Vagina (tissue), 2 donors: ENCODE measurements around the gene XPA.

Experiments used
- CTCF ChIP-seq, 3 experiments: fragments of 450-650 bp in 2 of 3; fragments of 200-600 bp in 1 of 3; sonication (generic) in 1 of 3; IDR thresholded peaks; one replicate each; pipeline ENCODE4 v1.5.1; 2017 to 2019; ENCODE audit warnings: antibody characterized with exemption in 3 of 3, mild to moderate bottlenecking in 2 of 3, moderate library complexity in 2 of 3
- POLR2A ChIP-seq, 2 donors: fragments of 450-650 bp; IDR thresholded peaks; one replicate each; pipeline ENCODE4 v1.6.1; 2017; ENCODE audit warnings: antibody characterized with exemption in 2 of 2, mild to moderate bottlenecking in 2 of 2, moderate library complexity in 2 of 2
- POLR2AphosphoS5 ChIP-seq, 2 donors: sonication (generic); formaldehyde crosslinking; IDR thresholded peaks; one replicate each; pipeline ENCODE4 v1.9.0; 2017; ENCODE audit warnings: antibody characterized with exemption in 2 of 2, mild to moderate bottlenecking in 2 of 2, low read depth in 1 of 2; ENCODE audit not compliant: insufficient read depth in 1 of 2

- TF ChIP-seq POLR2A (IDR thresholded peaks at IDR 0.05) (no peak), POLR2AphosphoS5 (IDR thresholded peaks at IDR 0.05; ENCODE audit: insufficient read depth in 1 of 2, low read depth in 1 of 2) (no peak), CTCF (IDR thresholded peaks at IDR 0.05) (no peak)
These were observed 66.5 kb downstream of the XPA start for GRCh38 chr9:97630591-97630990.
